ENCODE measurements around the gene FZD4.
"Not testable (repeated sequence)": the region's sequence is repeated elsewhere in the genome, so short reads cannot be mapped to it uniquely, and the experiment has no call there.

The FZD4 gene

DNA sequence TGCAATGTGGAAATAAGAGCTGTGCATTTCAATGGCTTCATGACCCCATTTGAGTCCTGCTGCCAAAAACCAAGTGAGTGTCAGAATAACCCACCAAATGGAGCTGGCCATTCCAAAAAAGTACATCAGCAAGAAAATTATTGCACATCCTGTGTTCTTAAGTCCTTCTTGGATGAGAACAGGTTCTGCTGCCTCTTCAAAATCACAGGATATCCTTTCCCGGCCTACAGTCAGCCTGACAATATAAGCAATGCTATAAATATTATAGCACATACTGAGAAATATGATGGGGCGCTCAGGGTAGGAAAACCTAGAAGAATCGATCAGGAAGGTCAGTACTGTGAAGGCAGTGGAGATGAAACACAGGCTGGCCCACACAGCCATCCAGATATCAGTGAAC is 3.5 kb downstream of the FZD4 start:
- no peak for DNase-seq (ENCODE audit: low spot score)
- Histone ChIP-seq H3K4me3 (peak overlapping the region; percentile 99), H3K27ac (peak overlapping the region; percentile 74 to 85)
- TF ChIP-seq, protein P1, sequence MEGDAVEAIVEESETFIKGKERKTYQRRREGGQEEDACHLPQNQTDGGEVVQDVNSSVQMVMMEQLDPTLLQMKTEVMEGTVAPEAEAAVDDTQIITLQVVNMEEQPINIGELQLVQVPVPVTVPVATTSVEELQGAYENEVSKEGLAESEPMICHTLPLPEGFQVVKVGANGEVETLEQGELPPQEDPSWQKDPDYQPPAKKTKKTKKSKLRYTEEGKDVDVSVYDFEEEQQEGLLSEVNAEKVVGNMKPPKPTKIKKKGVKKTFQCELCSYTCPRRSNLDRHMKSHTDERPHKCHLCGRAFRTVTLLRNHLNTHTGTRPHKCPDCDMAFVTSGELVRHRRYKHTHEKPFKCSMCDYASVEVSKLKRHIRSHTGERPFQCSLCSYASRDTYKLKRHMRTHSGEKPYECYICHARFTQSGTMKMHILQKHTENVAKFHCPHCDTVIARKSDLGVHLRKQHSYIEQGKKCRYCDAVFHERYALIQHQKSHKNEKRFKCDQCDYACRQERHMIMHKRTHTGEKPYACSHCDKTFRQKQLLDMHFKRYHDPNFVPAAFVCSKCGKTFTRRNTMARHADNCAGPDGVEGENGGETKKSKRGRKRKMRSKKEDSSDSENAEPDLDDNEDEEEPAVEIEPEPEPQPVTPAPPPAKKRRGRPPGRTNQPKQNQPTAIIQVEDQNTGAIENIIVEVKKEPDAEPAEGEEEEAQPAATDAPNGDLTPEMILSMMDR (IDR thresholded peaks at IDR 0.05), result no peak

DNA sequence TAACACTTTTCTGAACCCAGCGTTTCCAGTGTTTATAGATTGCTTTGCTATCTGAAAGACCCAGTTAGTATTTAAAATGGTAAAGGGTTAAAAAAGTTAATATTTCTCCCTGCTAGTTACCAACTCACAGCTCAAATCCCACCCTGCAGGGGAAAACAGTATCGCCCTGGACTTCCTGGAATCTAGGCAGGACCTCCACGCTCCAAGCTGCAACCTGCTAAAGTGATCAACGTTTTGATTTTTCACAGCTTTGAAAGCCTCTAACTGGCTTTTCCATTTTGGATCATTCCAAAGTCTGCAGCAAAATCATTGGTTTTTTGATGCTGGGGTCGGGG is 4.6 kb downstream of the FZD4 start:
- H3K27ac ChIP-seq, result peak overlapping the region in 1 of 2 donors; percentile 85

DNA sequence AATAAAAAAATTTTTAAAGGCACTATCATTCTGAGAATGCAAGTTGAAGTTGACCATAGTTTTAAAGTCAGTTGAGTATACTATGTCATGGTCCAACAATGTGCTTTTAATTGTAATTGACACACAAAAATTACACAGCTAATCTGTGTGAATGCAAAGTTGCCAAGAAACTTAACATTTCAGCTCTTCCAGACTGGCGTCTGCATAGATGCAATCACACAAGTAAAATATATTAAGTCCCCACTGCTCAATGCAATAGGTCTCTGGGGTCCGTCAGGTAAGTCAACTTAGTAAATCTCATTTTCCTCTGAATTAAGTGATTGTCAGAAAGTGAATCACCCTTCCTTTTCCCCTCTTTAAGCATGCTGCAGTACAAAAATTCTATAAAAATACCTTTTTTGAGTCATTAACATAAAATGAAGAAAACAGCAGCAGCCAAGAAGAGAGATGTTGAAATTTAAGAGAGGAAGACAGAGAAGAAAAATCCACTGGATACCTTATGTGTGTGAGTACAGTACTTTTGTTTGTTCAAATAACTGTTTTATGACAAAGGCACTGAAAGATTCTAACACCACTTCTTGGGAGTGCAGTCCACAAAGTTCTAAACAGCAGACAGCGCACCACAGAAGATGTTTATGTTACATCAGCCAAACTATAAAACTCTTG is 5.1 kb downstream of the FZD4 start:
- Histone ChIP-seq H3K27ac (peak overlapping the region in 1 of 2 donors; percentile 85), H3K4me3 (peak overlapping the region; percentile 99)
- TF ChIP-seq, protein P1 (IDR thresholded peaks at IDR 0.05), result no peak
- DNase-seq (ENCODE audit: low spot score), result no peak

More for the DNA sequence above, 4.6 kb downstream of the FZD4 start:
- peak overlapping the region; percentile 99 for H3K4me3 ChIP-seq
- TF ChIP-seq, protein P1 (IDR thresholded peaks at IDR 0.05), result no peak
- no peak for DNase-seq (ENCODE audit: low spot score)

DNA sequence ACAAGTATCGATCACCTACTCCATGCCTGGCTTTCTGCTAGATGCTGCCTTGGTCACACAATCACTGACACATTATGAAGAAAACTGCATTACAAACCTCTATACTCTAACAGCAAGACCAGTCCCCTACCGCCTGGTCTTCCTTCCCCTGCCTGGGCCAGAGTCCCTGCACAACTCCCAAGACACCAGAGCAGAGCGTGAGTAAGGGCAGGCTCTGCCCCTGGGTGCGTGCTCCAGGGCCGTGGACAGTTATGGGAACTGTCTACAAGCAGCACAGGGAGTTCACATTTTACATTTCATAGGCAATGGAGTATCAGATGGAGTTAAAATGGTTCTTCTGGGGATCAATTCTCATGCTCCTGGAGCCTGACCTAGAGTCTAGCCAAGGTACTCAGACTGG is 6.5 kb downstream of the FZD4 start:
- DNase-seq (ENCODE audit: low spot score), result no peak
- TF ChIP-seq, protein P1 (IDR thresholded peaks at IDR 0.05), result no peak
- Histone ChIP-seq H3K4me3 (peak overlapping the region; percentile 99), H3K27ac (peak overlapping the region; percentile 49 to 59)

DNA sequence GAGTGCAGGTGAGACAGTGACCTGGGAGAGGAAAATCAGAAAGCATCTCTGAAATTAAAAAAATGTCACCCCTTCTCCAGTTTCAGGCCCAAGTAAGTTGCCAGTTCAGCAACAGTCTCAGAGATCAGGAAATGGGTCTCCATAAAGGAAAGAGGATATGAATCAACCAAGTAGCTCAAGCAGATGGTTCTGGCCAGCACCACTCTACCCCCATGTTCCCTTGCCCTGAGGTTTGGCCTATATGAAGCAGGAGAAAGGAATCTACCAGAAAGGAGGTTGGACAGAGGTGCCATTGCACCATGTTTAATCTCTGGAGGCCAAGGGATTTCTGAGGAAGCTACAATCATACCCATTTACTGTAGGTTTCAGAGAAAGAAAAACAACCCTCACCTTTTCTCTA is 7.7 kb downstream of the FZD4 start:
- peak overlapping the region; percentile 99 for H3K4me3 ChIP-seq
- peak overlapping the region in 1 of 2 donors; percentile 59 for H3K27ac ChIP-seq
- DNase-seq (ENCODE audit: low spot score), result no peak
- TF ChIP-seq, protein P1 (IDR thresholded peaks at IDR 0.05), result no peak

DNA sequence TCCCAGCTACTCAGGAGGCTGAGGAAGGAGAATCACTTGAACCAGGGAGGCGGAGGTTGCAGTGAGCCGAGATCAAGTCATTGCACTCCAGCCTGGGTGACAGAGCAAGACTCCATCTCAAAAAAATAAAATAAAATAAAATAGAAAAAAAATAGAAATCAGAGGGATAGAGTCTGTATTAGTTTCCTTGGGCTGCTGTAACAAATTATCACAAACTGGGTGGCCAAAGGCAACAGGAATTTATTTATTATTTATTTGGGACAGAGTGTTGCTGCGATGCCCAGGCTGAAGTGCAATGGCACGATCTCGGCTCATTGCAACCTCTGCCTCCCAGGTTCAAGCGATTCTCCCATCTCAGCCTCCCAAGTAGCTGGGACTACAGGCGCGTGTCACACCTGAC is 11.7 kb downstream of the FZD4 start:
- not testable (repeated sequence) for DNase-seq (ENCODE audit: low spot score); H3K4me3 ChIP-seq; H3K27ac ChIP-seq

DNA sequence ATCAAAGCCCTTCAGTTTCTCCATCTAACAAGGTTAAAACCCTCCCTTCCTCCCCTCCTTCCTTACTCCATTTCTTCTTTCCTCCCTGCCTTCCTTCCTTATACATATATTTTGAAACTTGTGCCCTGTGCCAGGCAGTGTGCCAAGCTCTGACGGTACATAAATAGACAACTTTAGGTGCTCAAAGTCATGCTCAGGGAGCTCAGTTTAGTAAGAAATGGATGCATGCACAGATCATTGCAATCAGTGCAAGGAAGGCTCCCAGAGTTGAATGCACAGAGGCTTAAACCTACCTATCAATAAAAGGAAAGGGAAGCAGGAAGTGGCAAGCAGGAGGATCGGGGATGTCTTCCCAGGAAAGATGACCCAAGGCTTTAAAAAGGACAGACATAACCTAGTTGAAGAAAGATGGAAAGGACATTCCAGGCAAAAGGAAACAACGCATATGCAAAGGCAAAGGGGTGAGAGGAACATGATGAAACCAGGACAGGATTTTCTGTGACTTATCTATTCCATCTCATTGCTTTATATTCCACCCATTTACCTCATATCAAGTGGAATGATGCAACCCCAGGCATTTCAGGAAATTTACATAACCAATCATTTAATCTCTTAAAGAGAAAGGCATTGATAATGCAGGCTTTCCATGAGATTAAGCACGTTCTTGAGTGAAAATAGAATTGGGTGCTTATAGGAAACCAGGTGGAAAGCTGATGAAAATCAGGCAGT is 13.2 kb downstream of the FZD4 start:
- H3K27ac ChIP-seq, result peak overlapping the region; percentile 64 to 84
- peak overlapping the region; percentile 60 for H3K4me3 ChIP-seq
- TF ChIP-seq, protein P1 (IDR thresholded peaks at IDR 0.05), result no peak
- DNase-seq (ENCODE audit: low spot score), result no peak
